ENCODE results near the gene MRPS18A. TPM values are rescaled to one million over a fixed set of nuclear protein-coding genes. Genes with fewer than 3 reads are reported as not detected.

The MRPS18A gene
- total RNA-seq, 4 donors from 2014 or later: 30.7 to 47.4 (median 37.1) TPM

DNA sequence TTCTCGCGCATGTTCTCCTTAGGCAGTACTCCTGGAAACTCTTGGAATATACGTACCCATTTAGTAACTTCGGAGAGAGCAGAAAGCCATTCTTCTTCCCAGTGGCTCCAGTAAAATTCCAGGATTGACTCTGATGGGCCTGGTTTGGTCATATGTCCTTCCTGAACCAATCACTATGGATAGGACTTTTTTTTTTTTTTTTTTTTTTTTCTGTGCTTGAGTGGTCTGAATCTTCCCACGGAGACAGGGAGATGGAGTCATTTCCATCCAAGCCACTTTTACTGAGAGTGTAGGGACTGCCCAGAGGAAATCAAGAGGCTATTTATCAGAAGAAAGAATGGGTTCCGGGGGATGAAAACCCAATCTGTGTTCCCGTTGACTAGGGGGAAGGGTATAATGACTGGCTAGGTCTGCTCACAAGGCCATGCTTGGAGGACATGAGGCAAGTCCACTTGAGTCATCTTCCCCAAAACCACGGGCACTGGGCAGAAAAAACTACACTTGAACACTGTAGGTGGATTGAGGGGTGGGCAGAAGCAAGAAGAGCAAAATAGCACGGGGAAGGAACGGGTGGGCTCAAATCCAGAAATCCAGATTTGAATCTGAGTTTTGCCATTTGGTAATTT is 35.4 kb upstream of the MRPS18A start:
- 83% methylated on average over 10 of the region's 10 CpGs for WGBS
- Histone ChIP-seq H3K4me3 (no peak overlapping the region), H3K9me3 (no peaks in the 10 kb centered on the region), H3K4me1 (peaks cover 0 to 14% (median 12%) of the 10 kb centered on the region in 4 donors), H3K36me3 (no peaks in the 10 kb centered on the region), H3K27me3 (peaks cover 0 to 5% (median 0%) of the 10 kb centered on the region in 4 donors), H3K27ac (replicated peaks in 1 of 4) (no peak overlapping the region)
- intact Hi-C loops (cut with DNase I): no loop called here
- TF ChIP-seq EP300 (IDR thresholded peaks at IDR 0.05): no peak
- TF ChIP-seq POLR2A (IDR thresholded peaks at IDR 0.05; ENCODE audit: low read depth): no peak
- no peak for TF ChIP-seq POLR2AphosphoS5 (IDR thresholded peaks at IDR 0.05)
- no peak for TF ChIP-seq CTCF (IDR thresholded peaks at IDR 0.05)
- no peak for DNase-seq (ENCODE audit: extremely low spot score)

DNA sequence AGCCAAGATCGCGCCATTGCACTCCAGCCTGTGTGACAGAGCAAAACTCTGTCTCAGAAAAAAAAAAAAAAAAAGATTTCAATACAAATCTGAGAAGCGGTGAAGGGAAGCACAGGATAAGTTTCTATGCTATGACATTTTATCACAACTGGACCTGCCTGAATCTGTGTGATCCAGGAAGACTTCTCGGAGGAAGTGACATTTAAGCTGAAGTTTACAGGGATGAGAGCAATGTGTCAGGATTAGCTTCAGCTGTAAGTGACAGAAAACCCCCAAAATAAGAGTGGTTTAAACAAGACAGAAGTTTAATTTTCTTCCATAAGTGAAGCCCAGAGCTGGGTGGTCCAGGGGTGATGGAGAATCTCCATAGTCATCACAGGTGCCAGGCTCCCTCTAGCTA is 33.4 kb upstream of the MRPS18A start:
- 97% methylated on average over 4 of the region's 4 CpGs for WGBS
- peaks cover 10 to 26% (median 19%) of the 10 kb centered on the region in 4 donors for H3K4me1 ChIP-seq
- DNase-seq (ENCODE audit: extremely low spot score): no peak
- no peaks in the 10 kb centered on the region for H3K36me3 ChIP-seq
- H3K27me3 ChIP-seq: peaks cover 0 to 5% (median 0%) of the 10 kb centered on the region in 4 donors
- TF ChIP-seq POLR2AphosphoS5 (IDR thresholded peaks at IDR 0.05) (no peak), EP300 (IDR thresholded peaks at IDR 0.05) (no peak), POLR2A (IDR thresholded peaks at IDR 0.05; ENCODE audit: low read depth) (no peak), CTCF (IDR thresholded peaks at IDR 0.05) (no peak)
- intact Hi-C loops (cut with DNase I): no loop called here
- no peak overlapping the region for H3K4me3 ChIP-seq
- no peak overlapping the region for H3K27ac ChIP-seq (replicated peaks in 1 of 4)
- no peaks in the 10 kb centered on the region for H3K9me3 ChIP-seq

DNA sequence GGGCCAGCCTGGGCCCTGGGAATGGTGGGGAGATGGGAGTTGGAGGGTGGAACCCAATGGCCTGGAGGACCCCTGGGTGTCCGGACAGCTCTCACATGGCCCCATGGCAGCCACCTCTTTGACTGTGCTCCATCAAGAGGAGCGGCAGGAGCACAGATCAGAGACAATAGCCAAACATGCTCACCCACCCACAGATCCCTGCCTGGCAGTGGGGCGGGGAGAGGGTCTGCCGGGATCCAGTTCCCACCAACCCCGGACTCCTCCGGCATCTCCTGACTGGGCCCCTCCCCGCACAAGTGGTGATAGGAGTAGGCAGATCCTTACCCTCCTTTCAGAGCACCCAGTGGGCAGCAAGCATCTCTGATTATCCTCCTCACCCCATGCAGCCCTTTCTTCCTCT is 31.9 kb upstream of the MRPS18A start:
- no peak for TF ChIP-seq POLR2A (IDR thresholded peaks at IDR 0.05; ENCODE audit: low read depth)
- no peak for TF ChIP-seq CTCF (IDR thresholded peaks at IDR 0.05)
- no peak for TF ChIP-seq EP300 (IDR thresholded peaks at IDR 0.05)
- Histone ChIP-seq H3K4me1 (peaks cover 15 to 32% (median 28%) of the 10 kb centered on the region in 4 donors), H3K27me3 (peaks cover 0 to 5% (median 0%) of the 10 kb centered on the region in 4 donors), H3K36me3 (no peaks in the 10 kb centered on the region), H3K27ac (replicated peaks in 1 of 4) (peak overlapping the region in 1 of 4 donors; percentile 52), H3K4me3 (no peak overlapping the region), H3K9me3 (no peaks in the 10 kb centered on the region)
- DNase-seq (ENCODE audit: extremely low spot score): no peak
- 88% methylated on average over 7 of the region's 7 CpGs for WGBS
- intact Hi-C loops (cut with DNase I): no loop called here

GRCh38 chr6:43718387-43719105 is 31.0 kb upstream of the MRPS18A start:
- intact Hi-C loops (cut with DNase I): no loop called here
- Histone ChIP-seq H3K4me3 (no peak overlapping the region), H3K9me3 (no peaks in the 10 kb centered on the region), H3K36me3 (no peaks in the 10 kb centered on the region), H3K4me1 (peaks cover 15 to 28% (median 27%) of the 10 kb centered on the region in 4 donors), H3K27me3 (peaks cover 0 to 5% (median 0%) of the 10 kb centered on the region in 4 donors), H3K27ac (replicated peaks in 1 of 4) (peak overlapping the region; percentile 38 to 65 (median 50))
- 86% methylated on average over 10 of the region's 13 CpGs for WGBS
- TF ChIP-seq CTCF (IDR thresholded peaks at IDR 0.05): no peak
- no peak for DNase-seq (ENCODE audit: extremely low spot score)
